GM12878 (cell line): ENCODE data around the gene TIGD4. TPM values are rescaled to one million over a fixed set of nuclear protein-coding genes. Genes with fewer than 3 reads are reported as not detected.
"Not testable (repeated sequence)": the region's sequence is repeated elsewhere in the genome, so short reads cannot be mapped to it uniquely, and the experiment has no call there.

Experiments
- ATAC-seq: fragments of 200-7000 bp; cut with Tn5 transposase; 3 replicates; pipeline ENCODE4 v1.9.1; 2020; ENCODE audit warnings: mild to moderate bottlenecking, moderate library complexity
- BruUV-seq: library from RNA; stranded (reverse); fragments of 400-500 nt; replicated peaks from 2 replicates; lab custom pipeline; 2021; lab: Mats Ljungman, UMichigan
- CTCF ChIA-PET: fragments of 300-600 bp; sonication (Branson Sonifier 250); formaldehyde crosslinking; extraction: SDS; loops from one replicate; lab custom pipeline; 2021; ENCODE audit warnings: inconsistent platforms; lab: Yijun Ruan, JAX
- POLR2A ChIA-PET: fragments of 350-600 bp; formaldehyde crosslinking; extraction: SDS; loops from one replicate; lab custom pipeline; 2021; ENCODE audit warnings: inconsistent platforms; lab: Charles Lee
- RAD21 ChIA-PET: fragments of 300-600 bp; sonication (Branson Sonifier 250); formaldehyde crosslinking; loops from one replicate; lab custom pipeline; 2023; ENCODE audit warnings: antibody characterized with exemption; ENCODE audit not compliant: unreplicated experiment; lab: Charles Lee
- SMC1A ChIA-PET: fragments of 300-600 bp; sonication (Branson Sonifier 250); formaldehyde crosslinking; loops from one replicate; lab custom pipeline; 2023; ENCODE audit not compliant: unreplicated experiment, uncharacterized antibody; lab: Charles Lee
- DNase-seq: peaks from one replicate; pipeline ENCODE4 v3.0.0-alpha.2; 2011; ENCODE audit warnings: low read depth, low spot score
- FAIRE-seq: peaks from 3 replicates; lab custom pipeline; 2011; peaks lifted over from hg19 to GRCh38; lab: Jason Lieb, UNC
- H2AFZ ChIP-seq: 2 replicates; pipeline ENCODE4 v1.6.0; 2011; ENCODE audit warnings: low read depth, low read length, control low read depth; ENCODE audit not compliant: control insufficient read depth
- H3K27ac ChIP-seq: 2 replicates; pipeline ENCODE4 v1.5.1; 2011; ENCODE audit warnings: control low read depth; ENCODE audit not compliant: control insufficient read depth, insufficient read depth
- H3K27me3 ChIP-seq, 2 experiments: replicated peaks in 1 of 2; 2 replicates each; pipeline versions ENCODE4 v1.6.0 to v1.6.1; 2011; ENCODE audit warnings: low read length in 1 of 2; ENCODE audit not compliant: control insufficient read depth in 2 of 2, insufficient read depth in 2 of 2
- H3K36me3 ChIP-seq, 2 experiments: 2 replicates each; pipeline ENCODE4 v1.5.1; 2011; ENCODE audit warnings: low read length in 1 of 2; ENCODE audit not compliant: control insufficient read depth in 2 of 2, insufficient read depth in 2 of 2
- H3K4me1 ChIP-seq: 2 replicates; pipeline ENCODE4 v1.6.1; 2011; ENCODE audit warnings: mild to moderate bottlenecking, low read length, moderate library complexity, mixed read lengths; ENCODE audit not compliant: control insufficient read depth, insufficient read depth
- H3K4me2 ChIP-seq: 2 replicates; pipeline ENCODE4 v1.6.0; 2011; ENCODE audit warnings: control low read depth; ENCODE audit not compliant: control insufficient read depth, insufficient read depth
- H3K4me3 ChIP-seq: fragments of 200-600 bp; sonication (generic); 2 replicates; pipeline ENCODE4 v1.5.1; 2016
- H3K79me2 ChIP-seq: 2 replicates; pipeline ENCODE4 v1.6.0; 2011; ENCODE audit warnings: low read length; ENCODE audit not compliant: control insufficient read depth, insufficient read depth
- H3K9ac ChIP-seq: 2 replicates; pipeline ENCODE4 v1.8.0; 2011; ENCODE audit warnings: low read length, control low read depth, mixed read lengths; ENCODE audit not compliant: control insufficient read depth, insufficient read depth
- H3K9me3 ChIP-seq: replicated peaks from 3 replicates; pipeline ENCODE4 v1.5.1; 2011; ENCODE audit warnings: mild to moderate bottlenecking, low read length; ENCODE audit not compliant: control insufficient read depth, insufficient read depth
- H4K20me1 ChIP-seq: 2 replicates; pipeline ENCODE4 v1.6.0; 2011; ENCODE audit not compliant: control insufficient read depth, insufficient read depth
- BACH1 ChIP-seq: fragments of 450-650 bp; IDR thresholded peaks from 2 replicates; pipeline ENCODE4 v1.6.1; 2017; ENCODE audit warnings: mild to moderate bottlenecking, borderline replicate concordance
- BHLHE40 ChIP-seq, 2 experiments: fragments of 450-650 bp in 1 of 2; IDR thresholded peaks; 2 replicates each; pipeline ENCODE4 v1.6.1; 2011 to 2017; ENCODE audit warnings: low read depth in 2 of 2, borderline replicate concordance in 1 of 2, improper control_type of control experiment in 1 of 2, low read length in 1 of 2, mild to moderate bottlenecking in 1 of 2
- CHD2 ChIP-seq: IDR thresholded peaks from 2 replicates; pipeline ENCODE4 v1.6.1; 2011; ENCODE audit warnings: low read depth, low read length, improper control_type of control experiment, borderline replicate concordance
- DPF2 ChIP-seq: fragments of 450-650 bp; IDR thresholded peaks from 2 replicates; pipeline ENCODE4 v1.6.1; 2017; ENCODE audit warnings: mild to moderate bottlenecking
- EED ChIP-seq: sonication (generic); IDR thresholded peaks from 2 replicates; pipeline ENCODE4 v1.6.1; 2016; ENCODE audit warnings: antibody characterized with exemption, low read depth
- MTA2 ChIP-seq: fragments of 450-650 bp; IDR thresholded peaks from 2 replicates; pipeline ENCODE4 v1.6.1; 2016; ENCODE audit warnings: low read depth, mild to moderate bottlenecking, moderate library complexity
- POLR2A ChIP-seq: IDR thresholded peaks from 2 replicates; pipeline ENCODE4 v1.6.1; 2011; ENCODE audit warnings: low read depth, mild to moderate bottlenecking, low read length
- RFX5 ChIP-seq: IDR thresholded peaks from 2 replicates; pipeline ENCODE4 v1.6.1; 2011; ENCODE audit warnings: low read depth, low read length, improper control_type of control experiment
- RUNX3 ChIP-seq: IDR thresholded peaks from 2 replicates; pipeline ENCODE4 v1.6.1; 2012; ENCODE audit warnings: low read length, inconsistent platforms
- SIN3A ChIP-seq: IDR thresholded peaks from 2 replicates; pipeline ENCODE4 v1.6.1; 2012; ENCODE audit warnings: low read depth, low read length, improper control_type of control experiment
- STAT1 ChIP-seq: fragments of 450-650 bp; conservative IDR thresholded peaks from 2 replicates; pipeline ENCODE4 v1.6.1; 2014; ENCODE audit warnings: antibody characterized with exemption, mild to moderate bottlenecking
- STAT3 ChIP-seq: IDR thresholded peaks from 2 replicates; pipeline ENCODE4 v1.6.1; 2011; ENCODE audit warnings: low read depth, low read length, improper control_type of control experiment
- ZBED1 ChIP-seq: IDR thresholded peaks from 2 replicates; pipeline ENCODE4 v1.6.1; 2016; ENCODE audit warnings: borderline replicate concordance
- ZNF217 ChIP-seq: fragments of 450-650 bp; IDR thresholded peaks from 2 replicates; pipeline ENCODE4 v1.6.1; 2017; ENCODE audit warnings: antibody characterized with exemption, mild to moderate bottlenecking
- ZNF384 ChIP-seq: IDR thresholded peaks from 2 replicates; pipeline ENCODE4 v1.6.1; 2012; ENCODE audit warnings: low read depth, mild to moderate bottlenecking, low read length, improper control_type of control experiment, borderline replicate concordance
- ZNF622 ChIP-seq: fragments of 450-650 bp; IDR thresholded peaks from 2 replicates; pipeline ENCODE4 v1.6.1; 2017; ENCODE audit warnings: mild to moderate bottlenecking, inconsistent platforms
- WGBS: methylation state at CpG from one replicate; pipeline ENCODE4 v1.1.6; 2016; ENCODE audit warnings: low lambda C conversion rate; ENCODE audit not compliant: insufficient replicate concordance, insufficient coverage; ENCODE audit errors: missing lambda C conversion rate; 5-methylcytosine and 5-hydroxymethylcytosine counted together
- in situ Hi-C: fragments of 300-500 bp; cut with MboI; formaldehyde crosslinking; loops from 9 replicates; pipeline ENCODE4 v1.14.3; 2018; ENCODE audit warnings: mixed read lengths
- intact Hi-C: fragments of 100-400 bp; cut with micrococcal nuclease; formaldehyde crosslinking; loops from one replicate; pipeline ENCODE4 v1.14.2; 2022; ENCODE audit not compliant: unreplicated experiment
- polyA plus RNA-seq, 11 experiments: library from polyadenylated mRNA; depleted of rRNA in 4 of 11; unstranded in 6 of 11; stranded (reverse) in 5 of 11; fragments of >200 nt; fragmentation: Nextera tagmentation in 4 of 11; fragmentation: Illumina TruSeq in 1 of 11; extraction: Ambion mirVana in 4 of 11; extraction: Trizol in 1 of 11; gene quantifications; 1 replicate in 1 of 11; 2 replicates in 10 of 11; pipeline versions ENCODE4 v1.2.1 to v1.2.3, GENCODE V29; 2011 to 2016; ENCODE audit warnings: inconsistent platforms in 2 of 11, missing spikeins in 2 of 11, low read depth in 1 of 11
- total RNA-seq, 4 experiments: library from RNA; depleted of rRNA in 3 of 4; stranded (reverse); fragments of >200 nt in 3 of 4; fragmentation: Illumina TruSeq in 1 of 4; extraction: Trizol in 1 of 4; gene quantifications; 2 replicates each; pipeline versions ENCODE4 v1.2.1 to v1.2.3, GENCODE V29; 2013 to 2021
- TF ChIP-seq, protein P1 (sequence below): IDR thresholded peaks from 2 replicates; pipeline ENCODE4 v1.6.1; 2012; ENCODE audit warnings: low read depth, low read length, improper control_type of control experiment

The TIGD4 gene
- total and polyA plus RNA-seq, 10 of the 15 experiments (the other 5 are each of a cell fraction or from before 2014, with no cell fraction given) = 0.20 to 1.6 (median 0.48) TPM

- TF ChIP-seq ZNF622 (no peak), STAT3 (no peak), EED (no peak), BHLHE40 (IDR thresholded peaks at IDR 0.05; ENCODE audit: borderline replicate concordance in 1 of 2, low read depth in 2 of 2, low read length in 1 of 2) (peak; percentile 21 to 38; a peak in 2 of 4 replicates), RFX5 (no peak), ZNF217 (0 out of 2 replicates have a peak, but pooled peaks have one; percentile 37), ZNF384 (peak; percentile 84; the same call in 1 of the 2 replicates), SIN3A (no peak), MTA2 (peak; percentile 62; the same call in 1 of the 2 replicates), DPF2 (no peak), CHD2 (no peak), RUNX3 (peak; percentile 72), ZBED1 (no peak), BACH1 (no peak), POLR2A (no peak), STAT1 (no peak)
- TF ChIP-seq, protein P1, sequence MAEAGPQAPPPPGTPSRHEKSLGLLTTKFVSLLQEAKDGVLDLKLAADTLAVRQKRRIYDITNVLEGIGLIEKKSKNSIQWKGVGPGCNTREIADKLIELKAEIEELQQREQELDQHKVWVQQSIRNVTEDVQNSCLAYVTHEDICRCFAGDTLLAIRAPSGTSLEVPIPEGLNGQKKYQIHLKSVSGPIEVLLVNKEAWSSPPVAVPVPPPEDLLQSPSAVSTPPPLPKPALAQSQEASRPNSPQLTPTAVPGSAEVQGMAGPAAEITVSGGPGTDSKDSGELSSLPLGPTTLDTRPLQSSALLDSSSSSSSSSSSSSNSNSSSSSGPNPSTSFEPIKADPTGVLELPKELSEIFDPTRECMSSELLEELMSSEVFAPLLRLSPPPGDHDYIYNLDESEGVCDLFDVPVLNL = no peak
These were observed 7.6 kb downstream of the TIGD4 start (continued) for GRCh38 chr4:152771741-152772533.

- SMC1A ChIA-PET, H3K4me2 ChIP-seq, H3K79me2 ChIP-seq, DNase-seq, H2AFZ ChIP-seq, intact Hi-C loops, POLR2A ChIA-PET, in situ Hi-C loops, H3K27me3 ChIP-seq, H3K36me3 ChIP-seq, H3K9me3 ChIP-seq, H4K20me1 ChIP-seq, H3K4me1 ChIP-seq, RAD21 ChIA-PET, BruUV-seq, ATAC-seq, CTCF ChIA-PET, H3K9ac ChIP-seq, FAIRE-seq, H3K4me3 ChIP-seq, H3K27ac ChIP-seq: not testable (repeated sequence)
- WGBS = 84% methylated on average over 28 of the region's 54 CpGs
These were observed 14.3 kb downstream of the TIGD4 start for GRCh38 chr4:152765069-152765737.
